Lower lobe of right lung (tissue), 2 donors: ENCODE data around the gene PIAS4. TPM values are rescaled to one million over a fixed set of nuclear protein-coding genes. Genes with fewer than 3 reads are reported as not detected.

Experiments
- ATAC-seq, 2 donors: fragments of 200-7000 bp; cut with Tn5 transposase; one replicate each; pipeline ENCODE4 v1.9.1; 2020 to 2022; ENCODE audit warnings: mild to moderate bottlenecking in 2 of 2, moderate library complexity in 2 of 2
- DNase-seq: peaks from one replicate; pipeline ENCODE4 v3.0.0-alpha.2; 2020
- H3K27ac ChIP-seq: fragments of 200-600 bp; one replicate; pipeline ENCODE4 v1.8.0; 2022
- H3K27me3 ChIP-seq: fragments of 200-600 bp; one replicate; pipeline ENCODE4 v1.8.0; 2022; ENCODE audit warnings: low read depth
- H3K36me3 ChIP-seq: fragments of 200-600 bp; one replicate; pipeline ENCODE4 v1.8.0; 2022; ENCODE audit warnings: mild to moderate bottlenecking
- H3K4me1 ChIP-seq: fragments of 200-600 bp; one replicate; pipeline ENCODE4 v1.8.0; 2022
- H3K4me3 ChIP-seq: fragments of 200-600 bp; one replicate; pipeline ENCODE4 v1.8.0; 2022; ENCODE audit warnings: mild to moderate bottlenecking
- H3K9me3 ChIP-seq: fragments of 200-600 bp; one replicate; pipeline ENCODE4 v1.8.0; 2022
- CTCF ChIP-seq: fragments of 200-600 bp; IDR thresholded peaks from one replicate; pipeline ENCODE4 v1.8.0; 2022; ENCODE audit warnings: antibody characterized with exemption, mild to moderate bottlenecking
- intact Hi-C: fragments of 100-400 bp; cut with DNase I; formaldehyde crosslinking; loops from one replicate; pipeline ENCODE4 v1.11.0; 2022
- total RNA-seq: library from RNA; stranded (reverse); fragmentation: NEBNext Ultra II Directional; extraction: Animal tissue kit (Norgen Biotek cat#: 25700); gene quantifications from one replicate; pipeline ENCODE4 v1.2.1, GENCODE V29; 2021
- donor health status: DM: no; HTN: yes; CAD: no; lungs with severe emphysema.

PIAS4 gene
- total RNA-seq, 1 donor from 2014 or later: 27.6 TPM

- intact Hi-C loops: no loop called here
- no peaks in the 10 kb centered on the region for H3K9me3 ChIP-seq
- no peaks in the 10 kb centered on the region for H3K27me3 ChIP-seq
- no peak overlapping the region for H3K4me3 ChIP-seq
- DNase-seq (no peak), ATAC-seq (no peak)
- peaks cover 89% of the 10 kb centered on the region for H3K36me3 ChIP-seq
- no peak overlapping the region for H3K27ac ChIP-seq
- no peak for TF ChIP-seq CTCF
- H3K4me1 ChIP-seq: peaks cover 25% of the 10 kb centered on the region
Observed at GRCh38 chr19:3980353-3981251, 26.9 kb upstream of the PIAS4 start.

GRCh38 chr19:3981373-3981735 lies 26.2 kb upstream of the PIAS4 start:
- Histone ChIP-seq H3K4me1 (peaks cover 33% of the 10 kb centered on the region), H3K27me3 (no peaks in the 10 kb centered on the region), H3K4me3 (no peak overlapping the region), H3K9me3 (no peaks in the 10 kb centered on the region), H3K27ac (no peak overlapping the region), H3K36me3 (peaks cover 81% of the 10 kb centered on the region)
- intact Hi-C loops: no loop called here
- ATAC-seq (no peak), DNase-seq (no peak)
- no peak for TF ChIP-seq CTCF

DNA sequence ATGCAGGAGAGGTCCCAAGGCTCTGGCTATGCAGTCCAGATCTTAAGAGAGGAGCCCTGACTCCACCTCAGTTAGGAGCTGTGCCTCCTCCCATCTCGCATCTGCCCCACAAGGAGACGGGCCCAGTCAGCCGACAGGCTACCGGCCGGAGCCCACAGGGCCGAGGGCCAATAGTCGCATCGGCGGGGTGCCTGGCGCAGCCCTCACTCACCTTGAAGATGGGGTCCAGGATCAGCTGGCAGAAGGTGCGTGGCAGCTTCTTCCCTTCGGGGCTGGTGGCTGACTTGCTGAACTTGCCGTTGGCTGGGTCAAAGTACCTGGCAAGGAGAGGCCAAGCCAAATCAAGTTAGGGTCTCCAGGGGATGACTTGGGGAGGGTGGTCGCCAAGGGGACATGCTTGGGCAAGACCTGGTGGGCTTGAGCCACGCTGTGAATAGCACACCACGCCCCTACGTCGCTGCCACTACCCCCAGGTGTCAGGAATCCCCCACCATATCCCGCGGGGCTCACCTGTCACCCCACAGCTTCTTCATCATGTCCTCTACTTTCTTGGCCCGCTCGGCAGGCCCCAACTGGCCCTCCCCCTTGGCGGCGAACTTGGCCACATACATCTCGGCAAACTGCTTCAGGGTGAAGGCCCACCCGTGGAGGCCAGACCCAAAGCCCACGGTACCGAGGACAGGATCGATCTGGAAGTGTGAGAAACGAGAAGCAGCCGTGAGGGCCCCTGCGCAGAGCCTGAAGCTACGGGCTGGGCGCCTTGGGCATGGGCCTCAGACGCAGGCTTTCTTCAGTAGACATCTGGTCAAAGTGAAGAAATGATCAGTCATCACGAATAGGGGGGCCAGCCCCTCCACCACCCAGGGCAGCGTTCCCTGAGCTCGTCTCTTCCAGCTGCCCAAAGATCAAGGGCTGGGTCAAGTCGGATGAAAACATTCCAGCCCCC lies 25.5 kb upstream of the PIAS4 start:
- no peak for ATAC-seq
- Histone ChIP-seq H3K4me3 (no peak overlapping the region), H3K4me1 (peaks cover 39% of the 10 kb centered on the region), H3K9me3 (no peaks in the 10 kb centered on the region), H3K27ac (no peak overlapping the region), H3K36me3 (peaks cover 75% of the 10 kb centered on the region), H3K27me3 (no peaks in the 10 kb centered on the region)
- TF ChIP-seq CTCF: no peak
- no peak for DNase-seq
- intact Hi-C loops: no loop called here

DNA sequence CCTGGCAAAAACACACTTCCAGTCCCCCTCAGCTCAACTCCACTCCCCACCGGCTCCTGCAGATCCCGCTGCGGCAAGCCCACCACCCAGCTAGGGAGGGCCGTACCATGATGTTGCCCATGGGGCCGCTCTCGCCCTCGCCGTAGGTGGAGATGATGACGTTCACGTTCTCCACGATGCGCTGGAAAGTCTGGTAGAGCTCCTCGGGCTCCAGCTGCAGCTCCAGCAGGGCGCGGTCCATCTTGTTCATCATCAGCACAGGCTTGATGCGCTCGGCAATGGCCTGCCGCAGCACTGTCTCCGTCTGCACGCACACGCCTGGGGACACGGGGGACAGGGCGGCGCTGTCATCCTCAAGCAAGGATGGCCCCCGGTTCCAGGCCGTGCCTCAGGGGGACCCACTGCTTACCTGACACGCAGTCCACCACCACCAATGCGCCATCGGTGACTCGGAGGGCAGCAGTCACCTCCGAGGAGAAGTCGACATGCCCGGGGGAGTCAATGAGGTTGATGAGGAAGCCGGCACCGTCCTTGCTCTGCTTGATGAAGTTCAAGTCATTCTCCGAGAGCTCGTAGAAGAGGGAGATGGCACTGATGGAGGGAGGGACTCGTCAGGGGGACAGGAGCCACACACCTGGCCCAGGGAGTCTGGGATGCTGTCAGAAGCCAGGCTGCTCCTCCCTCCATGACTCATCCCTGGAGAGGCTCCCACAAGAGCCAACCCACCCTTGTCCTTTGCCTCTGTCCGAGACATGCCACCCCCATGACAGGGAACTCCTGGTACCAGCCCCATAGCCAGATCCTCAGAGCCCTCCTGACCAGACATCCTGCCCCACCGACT lies 24.6 kb upstream of the PIAS4 start:
- no peaks in the 10 kb centered on the region for H3K9me3 ChIP-seq
- TF ChIP-seq CTCF: no peak
- peaks cover 48% of the 10 kb centered on the region for H3K4me1 ChIP-seq
- H3K27me3 ChIP-seq: no peaks in the 10 kb centered on the region
- DNase-seq (no peak), ATAC-seq (no peak)
- intact Hi-C loops: no loop called here
- peak overlapping the region; percentile 91 for H3K4me3 ChIP-seq
- H3K36me3 ChIP-seq: peaks cover 65% of the 10 kb centered on the region
- H3K27ac ChIP-seq: no peak overlapping the region

- ATAC-seq (no peak), DNase-seq (no peak)
- peaks cover 59% of the 10 kb centered on the region for H3K36me3 ChIP-seq
Observed at GRCh38 chr19:3983542-3983914, 24.0 kb upstream of the PIAS4 start.

More at GRCh38 chr19:3983542-3983914, 24.0 kb upstream of the PIAS4 start:
- H3K27ac ChIP-seq: peak overlapping the region; percentile 95
- peaks cover 52% of the 10 kb centered on the region for H3K4me1 ChIP-seq
- H3K27me3 ChIP-seq: no peaks in the 10 kb centered on the region
- H3K4me3 ChIP-seq: peak overlapping the region; percentile 91
- H3K9me3 ChIP-seq: no peaks in the 10 kb centered on the region
- intact Hi-C loops: no loop called here
- no peak for TF ChIP-seq CTCF
